ENCODE results near the gene NRG2. TPM values are rescaled to one million over a fixed set of nuclear protein-coding genes. Genes with fewer than 3 reads are reported as not detected.

The NRG2 gene
- total and polyA plus RNA-seq, 8 donors = 0.68 to 10.6 (median 7.5) TPM

- Histone ChIP-seq H3K9me3 (no peaks in the 10 kb centered on the region), H3K4me1 (no peaks in the 10 kb centered on the region), H3K4me3 (no peak overlapping the region), H3K27me3 (peaks cover under 1 to 44% of the 10 kb centered on the region in 2 donors), H3K36me3 (no peaks in the 10 kb centered on the region), H3K27ac (no peak overlapping the region)
- intact Hi-C loops (cut with DNase I) = no loop called here
- DNase-seq (no peak), ATAC-seq (no peak)
- TF ChIP-seq CTCF (IDR thresholded peaks at IDR 0.05) = no peak
Observed at GRCh38 chr5:139807647-139808030, 235.5 kb downstream of the NRG2 start.

- Histone ChIP-seq H3K9me3 (no peaks in the 10 kb centered on the region), H3K4me1 (no peaks in the 10 kb centered on the region), H3K36me3 (no peaks in the 10 kb centered on the region), H3K27me3 (peaks cover 6 to 51% of the 10 kb centered on the region in 2 donors), H3K27ac (no peak overlapping the region), H3K4me3 (no peak overlapping the region)
- intact Hi-C loops (cut with DNase I) = no loop called here
- no peak for TF ChIP-seq CTCF (IDR thresholded peaks at IDR 0.05)
- DNase-seq (peak in 1 of 4 donors; percentile 35), ATAC-seq (no peak)
Observed at GRCh38 chr5:139806726-139807646, 236.1 kb downstream of the NRG2 start.

- intact Hi-C loops (cut with DNase I) = no loop called here
- Histone ChIP-seq H3K4me3 (no peak overlapping the region), H3K27ac (no peak overlapping the region), H3K4me1 (no peaks in the 10 kb centered on the region), H3K27me3 (peaks cover 6 to 58% of the 10 kb centered on the region in 2 donors), H3K9me3 (no peaks in the 10 kb centered on the region), H3K36me3 (no peaks in the 10 kb centered on the region)
- no peak for DNase-seq
- no peak for ATAC-seq
- TF ChIP-seq CTCF (IDR thresholded peaks at IDR 0.05) = no peak
Observed at GRCh38 chr5:139806111-139806510, 237.0 kb downstream of the NRG2 start.

GRCh38 chr5:139805545-139805944 lies 237.6 kb downstream of the NRG2 start:
- no peaks in the 10 kb centered on the region for H3K36me3 ChIP-seq
- no peak overlapping the region for H3K27ac ChIP-seq
- no peaks in the 10 kb centered on the region for H3K4me1 ChIP-seq
- no peak overlapping the region for H3K4me3 ChIP-seq
- H3K9me3 ChIP-seq = no peaks in the 10 kb centered on the region
- peaks cover 6 to 64% of the 10 kb centered on the region in 2 donors for H3K27me3 ChIP-seq
- no peak for TF ChIP-seq CTCF (IDR thresholded peaks at IDR 0.05)
- intact Hi-C loops (cut with DNase I) = no loop called here
- ATAC-seq (no peak), DNase-seq (no peak)

GRCh38 chr5:139804800-139805397 lies 238.2 kb downstream of the NRG2 start:
- no peak for TF ChIP-seq CTCF (IDR thresholded peaks at IDR 0.05)
- DNase-seq (no peak), ATAC-seq (no peak)
- Histone ChIP-seq H3K9me3 (no peaks in the 10 kb centered on the region), H3K27me3 (peaks cover 6 to 70% of the 10 kb centered on the region in 2 donors), H3K27ac (no peak overlapping the region), H3K4me3 (no peak overlapping the region), H3K4me1 (no peaks in the 10 kb centered on the region), H3K36me3 (no peaks in the 10 kb centered on the region)
- intact Hi-C loops (cut with DNase I) = no loop called here
